Stimulated activated CD4-positive, alpha-beta T cell treated with anti-CD3 and anti-CD28 coated beads, Interleukin-15, amount 100 ng/mL, for 48 hours (primary cell): ENCODE data around the gene ZNF446.
"Not testable (repeated sequence)": the region's sequence is repeated elsewhere in the genome, so short reads cannot be mapped to it uniquely, and the experiment has no call there.

Source experiments
- DNase-seq, 2 donors: peaks; one replicate each; pipeline ENCODE4 v3.0.0-alpha.2; 2020; ENCODE audit warnings: low read depth in 2 of 2

ZNF446 gene

DNA sequence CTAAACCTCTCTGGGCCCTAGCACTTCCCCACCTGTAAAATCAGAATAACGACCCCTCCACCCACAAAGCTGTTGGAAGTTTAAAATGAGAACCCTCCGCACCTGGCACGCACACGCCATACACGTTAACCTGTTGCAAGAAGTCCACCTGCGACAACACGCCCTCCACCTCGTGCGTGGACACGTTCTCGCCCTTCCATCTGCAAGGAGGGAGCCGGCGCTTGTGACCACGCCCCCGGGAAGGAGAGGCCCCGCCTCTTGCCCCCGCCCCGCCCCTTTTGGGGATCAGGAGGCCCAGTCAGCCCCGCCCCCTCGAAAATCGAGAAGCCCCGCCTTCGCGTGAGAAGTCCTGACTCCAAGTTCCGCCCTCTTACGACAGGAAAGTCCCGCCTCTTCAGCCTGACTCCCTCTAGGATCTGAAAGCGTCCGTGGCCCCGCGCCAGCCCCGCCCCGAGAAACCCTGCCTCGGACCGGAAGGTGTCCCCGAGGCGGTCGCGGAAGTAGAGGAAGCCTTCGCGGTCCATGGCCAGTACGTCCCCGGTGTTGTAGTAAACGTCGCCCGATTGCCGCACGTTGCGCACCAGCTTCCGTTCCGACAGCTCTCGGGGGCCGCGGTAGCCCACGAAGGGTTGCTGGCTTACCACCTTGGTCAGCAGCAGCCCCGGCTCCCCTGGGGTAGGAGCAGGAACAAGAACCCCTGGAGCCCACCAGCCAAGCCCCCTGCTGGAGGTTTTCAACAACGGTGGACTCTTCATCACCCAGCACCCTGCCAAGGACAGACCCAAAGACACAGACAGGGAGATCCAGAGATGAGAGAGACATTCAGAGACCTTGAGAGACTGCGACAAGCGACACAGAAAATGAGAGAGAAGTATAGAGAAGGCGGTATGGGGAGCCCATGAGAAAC lies 23.1 kb downstream of the ZNF446 start:
- peak; percentile 99 to 100 for DNase-seq

DNA sequence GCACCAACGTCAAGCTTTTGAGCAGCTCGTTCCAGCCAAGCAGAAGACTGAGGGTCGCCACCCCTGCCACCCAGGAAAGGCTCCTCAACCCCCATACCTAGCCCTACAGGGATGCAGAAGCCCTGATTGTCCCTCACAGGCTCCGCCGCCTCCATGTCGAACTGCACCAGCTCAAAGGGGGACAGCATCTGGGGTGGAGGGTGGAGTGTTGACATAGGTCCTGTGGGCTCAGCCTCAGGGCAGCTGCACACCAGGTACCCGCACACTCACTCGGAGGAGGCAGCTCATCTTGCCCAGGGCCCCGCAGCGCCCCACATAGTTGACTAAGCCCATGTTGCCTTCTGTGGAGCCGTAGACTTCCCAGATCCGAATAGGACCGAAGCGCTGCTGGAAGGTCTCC lies 24.1 kb downstream of the ZNF446 start:
- no peak for DNase-seq

DNA sequence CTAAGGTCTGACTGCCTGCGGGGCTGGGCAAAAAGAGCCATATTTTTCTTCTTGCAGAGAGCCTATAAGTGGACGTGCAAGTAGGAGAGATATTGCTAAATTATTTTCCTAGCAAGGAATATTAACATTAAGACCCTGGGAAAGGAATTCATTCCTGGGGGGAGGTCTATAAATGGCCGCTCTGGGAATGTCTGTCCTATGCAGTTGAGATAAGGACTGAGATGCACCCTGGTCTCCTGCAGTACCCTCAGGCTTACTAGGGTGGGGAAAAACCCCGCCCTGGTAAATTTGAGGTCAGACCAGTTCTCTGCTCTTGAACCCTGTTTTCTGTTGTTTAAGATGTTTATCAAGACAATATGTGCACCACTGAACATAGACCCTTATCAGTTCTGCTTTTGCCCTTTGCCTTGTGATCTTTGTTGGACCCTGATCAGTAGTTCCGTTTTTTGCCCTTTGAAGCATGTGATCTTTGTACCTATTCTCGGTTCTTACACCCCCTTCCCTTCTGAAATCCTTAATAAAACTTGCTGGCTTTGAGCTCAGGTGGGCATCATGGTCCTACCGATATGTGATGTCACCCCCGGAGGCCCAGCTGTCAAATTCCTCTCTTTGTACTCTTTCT lies 31.6 kb downstream of the ZNF446 start:
- not testable (repeated sequence) for DNase-seq

DNA sequence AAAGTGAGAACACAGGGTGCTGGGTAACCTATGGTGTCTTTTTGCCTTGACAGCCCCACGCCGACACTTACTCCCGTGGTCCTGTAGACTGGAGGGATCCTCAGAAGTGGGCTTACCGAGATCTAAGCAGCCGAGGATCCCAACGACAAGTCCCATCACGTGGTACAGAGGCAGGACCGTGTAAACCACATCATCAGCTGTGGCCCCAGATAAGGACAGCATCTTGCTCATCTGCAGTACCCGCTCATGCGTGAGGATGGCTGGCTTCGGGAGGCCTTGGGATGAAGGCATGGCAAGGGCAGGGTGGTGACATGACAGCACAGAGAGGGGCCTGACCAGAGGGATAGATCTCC lies 33.6 kb downstream of the ZNF446 start:
- no peak for DNase-seq

DNA sequence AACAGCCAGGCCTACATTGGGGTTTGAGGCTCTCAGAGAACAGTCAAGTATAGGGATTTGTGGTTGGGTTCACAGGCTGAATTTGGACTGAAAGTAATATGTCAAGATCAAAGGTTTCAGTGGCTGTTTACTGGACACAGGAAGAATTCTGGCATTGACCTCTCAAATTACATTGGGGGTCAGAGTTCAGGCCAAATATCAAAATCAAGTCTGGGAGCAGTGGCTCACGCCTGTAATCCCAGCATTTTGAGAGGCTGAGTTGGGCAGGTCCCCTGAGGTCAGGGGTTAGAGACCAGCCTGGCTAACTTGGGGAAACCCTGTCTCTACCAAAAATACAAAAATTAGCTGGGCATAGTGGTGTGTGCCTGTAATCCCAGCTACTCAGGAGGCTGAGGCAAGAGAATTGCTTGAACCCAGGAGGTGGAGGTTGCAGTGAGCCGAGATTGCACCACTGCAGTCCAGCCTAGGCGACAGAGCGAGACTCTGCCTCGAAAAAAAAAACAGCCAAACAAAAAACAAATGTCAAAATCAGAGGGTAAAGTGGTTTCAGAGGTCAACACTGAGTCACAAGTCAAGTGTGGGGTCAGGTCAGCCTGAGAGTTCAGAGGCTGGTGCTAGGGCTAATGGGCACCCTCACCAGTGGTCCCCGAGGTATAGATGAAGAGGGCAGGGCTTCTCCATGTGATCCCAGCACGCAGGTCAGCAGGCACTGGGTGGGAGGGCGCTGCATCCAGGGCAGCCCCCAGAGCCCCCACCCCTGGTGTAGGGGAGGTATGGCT lies 34.1 kb downstream of the ZNF446 start:
- no peak for DNase-seq

DNA sequence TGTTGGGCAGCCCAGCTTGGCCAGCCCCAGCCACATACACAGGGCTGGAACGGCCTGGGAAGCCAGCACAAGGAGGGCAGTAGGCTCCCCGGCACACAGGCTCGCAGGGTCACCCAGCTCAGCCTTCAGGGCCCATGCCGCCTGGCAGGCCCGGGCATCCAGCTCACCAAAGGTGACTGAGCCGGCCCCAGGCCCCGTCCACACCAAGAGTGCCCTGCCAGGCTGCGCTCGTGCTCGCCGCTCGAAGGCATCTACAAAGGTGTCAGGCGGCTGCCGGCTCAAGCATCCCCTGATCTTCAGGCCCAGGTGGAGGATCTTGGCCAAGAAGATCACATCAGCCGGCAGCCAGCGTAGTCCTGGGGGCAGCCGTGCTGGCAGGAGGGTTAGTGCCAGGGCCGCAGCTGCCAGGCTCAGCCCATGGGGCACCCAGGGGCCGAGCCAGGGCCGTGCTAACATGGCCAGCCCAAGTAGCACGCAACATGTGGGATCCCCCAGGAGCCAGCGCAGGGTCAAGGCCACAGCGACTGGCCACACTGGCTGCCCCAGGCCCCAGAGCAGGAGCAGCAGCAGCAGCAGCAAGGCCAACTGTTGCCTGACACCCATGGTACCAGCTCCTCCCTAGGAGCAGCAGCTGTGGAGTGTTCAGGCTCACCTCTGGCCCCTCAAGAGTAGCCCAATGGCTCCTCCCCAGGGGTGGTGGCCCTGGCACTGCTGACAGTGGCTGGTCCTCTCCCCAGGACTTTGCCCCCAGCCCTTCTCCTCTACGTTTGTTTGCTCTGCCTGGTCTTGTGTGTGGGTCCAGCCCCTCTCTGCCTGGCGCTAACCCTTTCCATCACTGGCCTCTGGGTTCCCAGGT lies 35.4 kb downstream of the ZNF446 start, which contains the start of gene SLC27A5:
Gene SLC27A5 (minus strand): TSS at position 640 of the 856 bp plus-strand sequence. CDS start 37 bp downstream, at position 603.
- no peak for DNase-seq

DNA sequence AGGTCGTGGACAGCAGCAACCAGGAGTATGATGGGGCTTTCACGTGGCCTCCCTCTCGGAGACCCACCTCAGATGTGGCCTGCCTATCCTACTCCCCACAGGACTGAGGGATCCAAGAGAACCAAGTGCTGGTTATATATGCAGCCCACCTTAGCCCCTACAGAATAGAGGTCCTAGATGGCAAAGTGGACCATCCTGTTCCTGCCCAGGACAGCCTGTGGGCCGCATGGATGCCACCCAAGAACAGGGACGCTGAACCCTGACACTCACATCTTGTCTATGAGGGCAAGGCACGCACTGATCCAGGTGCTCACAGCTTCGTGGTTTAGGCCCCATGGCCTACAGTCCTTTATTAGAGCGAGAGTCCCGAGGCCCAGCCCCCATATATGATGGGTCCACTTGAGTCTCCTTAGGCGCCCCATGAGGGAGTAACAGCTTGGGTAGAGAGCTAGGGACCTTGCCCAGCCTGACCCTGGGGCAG lies 37.1 kb downstream of the ZNF446 start:
- DNase-seq: no peak

DNA sequence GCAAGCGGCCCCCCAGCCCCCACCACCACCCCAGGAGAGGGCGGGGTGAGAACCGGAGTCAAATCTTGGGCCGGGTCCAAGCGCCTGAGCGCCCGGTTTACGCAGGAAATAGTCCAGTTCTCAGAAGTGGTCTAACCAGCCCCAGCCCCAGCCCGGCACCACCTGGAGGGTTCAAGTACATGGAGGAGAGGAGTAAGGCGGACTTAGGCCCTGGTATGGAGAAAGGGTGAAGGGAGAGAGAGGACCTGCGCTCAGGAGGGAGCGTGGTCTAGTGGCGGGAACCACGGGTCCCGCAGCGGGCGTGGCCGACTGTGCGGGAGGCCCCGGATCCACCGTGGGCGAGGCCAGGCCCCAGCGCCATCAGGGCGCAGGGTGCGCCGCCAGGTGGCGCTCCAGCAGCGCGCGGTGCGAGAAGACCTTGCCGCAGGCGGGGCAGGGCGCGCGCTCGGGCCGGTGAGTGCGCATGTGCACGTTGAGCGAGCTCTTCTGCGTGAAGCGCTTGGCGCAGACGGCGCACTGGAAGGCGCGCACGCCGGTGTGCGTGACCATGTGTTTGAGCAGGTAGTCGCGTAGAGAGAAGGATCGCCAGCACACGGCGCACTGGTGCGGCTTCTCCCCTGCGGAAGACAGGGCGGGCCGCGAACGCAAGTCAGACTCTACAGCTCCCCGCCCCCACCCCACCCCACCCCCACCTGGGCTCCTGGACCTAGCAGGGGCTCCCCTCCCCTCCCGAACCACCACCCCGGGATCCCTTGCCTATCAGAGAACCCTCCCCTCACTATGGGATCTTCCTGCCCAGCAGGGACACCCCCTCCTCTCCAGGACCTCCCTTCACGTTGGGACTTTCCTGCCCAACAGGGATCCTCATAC lies 37.8 kb downstream of the ZNF446 start:
- peak; percentile 93 to 97 for DNase-seq

DNA sequence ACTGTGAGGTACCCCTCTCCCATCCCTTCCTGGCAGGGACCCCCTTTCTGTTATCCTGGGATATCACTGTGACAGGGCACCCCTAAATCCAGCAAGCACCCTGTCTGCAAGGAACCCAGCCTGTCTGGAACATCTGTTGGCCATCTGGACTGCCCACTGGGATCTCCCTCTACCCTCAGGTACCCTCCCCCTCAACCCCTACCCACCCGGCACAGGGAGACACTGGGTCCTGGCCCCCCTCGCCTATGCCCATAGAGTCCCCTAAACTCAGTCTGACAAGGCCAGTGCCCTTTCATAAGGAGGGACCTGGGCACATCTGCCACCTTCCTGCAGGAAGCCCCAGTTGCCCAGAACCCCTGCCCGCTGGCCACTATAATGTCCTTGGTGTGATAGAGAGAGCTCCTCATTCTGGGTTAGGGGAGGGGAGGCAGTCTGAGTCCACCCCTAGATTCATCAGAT lies 38.4 kb downstream of the ZNF446 start:
- no peak for DNase-seq

DNA sequence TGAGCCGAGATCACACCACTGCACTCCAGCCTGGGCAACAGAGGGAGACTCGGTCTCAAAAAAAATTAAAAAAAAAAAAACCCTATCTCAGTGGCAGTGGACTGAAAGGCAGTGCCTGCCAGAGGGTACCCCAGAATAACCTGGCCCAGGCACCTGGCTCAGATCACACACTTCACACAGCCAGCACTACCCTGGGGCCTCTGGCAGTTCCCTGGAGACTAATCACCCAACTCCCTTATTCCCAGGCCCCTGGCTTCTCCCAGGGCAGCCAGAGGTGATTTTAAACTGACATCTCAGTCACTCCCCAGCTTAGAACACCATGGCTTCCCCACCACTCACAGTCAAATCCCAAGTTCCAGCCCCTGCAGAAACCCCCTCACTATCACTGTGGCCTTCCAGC lies 39.1 kb downstream of the ZNF446 start:
- DNase-seq: no peak

DNA sequence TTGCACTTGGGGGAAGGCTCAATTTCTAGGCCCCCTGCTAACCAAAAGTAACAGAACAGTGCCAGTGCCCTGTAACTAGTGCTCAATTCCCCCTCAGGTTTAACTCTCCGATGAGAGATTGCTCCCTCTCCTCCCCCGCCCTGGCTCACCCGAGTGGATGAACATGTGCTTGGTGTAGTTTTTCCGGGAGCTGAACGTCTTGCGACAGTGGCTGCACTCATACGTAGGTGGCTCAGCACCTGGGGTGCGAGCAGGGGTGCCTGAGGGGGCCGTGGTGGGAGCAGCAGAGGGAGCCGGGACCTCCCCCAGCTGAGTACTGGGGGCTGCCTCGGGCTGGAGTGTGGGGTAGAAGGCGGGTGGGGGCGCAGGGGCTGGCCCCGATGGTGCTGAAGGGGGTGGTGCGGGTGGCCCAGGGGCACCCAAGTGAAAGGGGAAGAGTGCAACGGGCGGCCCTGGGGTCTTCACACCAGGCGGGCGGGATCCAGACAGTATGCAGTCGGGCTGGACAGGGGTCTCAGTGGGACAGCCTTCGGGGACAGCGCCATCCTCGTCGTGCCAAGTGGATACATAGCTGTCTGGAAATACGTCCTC lies 40.2 kb downstream of the ZNF446 start:
- DNase-seq: no peak

DNA sequence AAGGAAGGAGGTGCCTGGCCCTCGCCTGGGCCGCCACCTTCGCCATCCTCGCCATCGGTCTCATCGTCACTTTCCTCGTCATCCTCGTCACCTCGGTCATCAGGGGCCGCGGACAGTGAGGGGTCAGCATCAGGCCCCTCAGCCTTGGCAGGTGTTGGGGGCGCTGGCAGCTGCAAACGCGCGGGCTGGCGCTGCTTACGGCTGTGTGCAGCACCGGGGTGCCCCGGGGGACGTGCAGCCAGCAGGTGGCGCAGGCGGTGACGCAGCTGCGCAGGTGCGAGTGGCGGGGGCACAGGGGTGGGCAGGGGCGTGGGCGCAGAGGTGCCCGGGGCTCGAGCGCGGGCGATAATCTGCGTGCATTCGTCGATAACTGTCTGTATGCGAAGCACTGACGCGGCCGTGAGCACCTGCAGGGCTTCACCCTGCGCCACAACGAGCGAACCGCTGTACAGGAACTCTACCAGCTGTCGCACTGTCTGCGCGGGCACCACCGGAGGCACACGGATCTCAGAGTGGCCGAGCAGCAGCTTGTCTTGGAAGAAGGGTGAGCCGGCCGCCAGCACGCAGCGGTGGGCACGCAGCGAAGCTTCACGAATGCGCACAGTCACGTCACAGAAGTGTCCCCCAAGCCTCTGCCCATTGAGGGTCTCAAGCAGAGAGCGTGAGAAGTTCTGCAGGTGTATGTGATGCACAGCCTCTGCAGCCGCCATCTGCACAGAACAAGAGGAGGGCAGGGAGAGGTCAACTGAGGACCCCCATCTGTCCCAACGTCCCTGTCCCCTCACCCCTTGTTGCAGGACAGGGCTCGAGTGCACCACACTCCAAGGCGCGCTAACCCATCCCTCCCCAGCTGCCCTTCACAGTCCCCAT lies 41.0 kb downstream of the ZNF446 start:
- no peak for DNase-seq

DNA sequence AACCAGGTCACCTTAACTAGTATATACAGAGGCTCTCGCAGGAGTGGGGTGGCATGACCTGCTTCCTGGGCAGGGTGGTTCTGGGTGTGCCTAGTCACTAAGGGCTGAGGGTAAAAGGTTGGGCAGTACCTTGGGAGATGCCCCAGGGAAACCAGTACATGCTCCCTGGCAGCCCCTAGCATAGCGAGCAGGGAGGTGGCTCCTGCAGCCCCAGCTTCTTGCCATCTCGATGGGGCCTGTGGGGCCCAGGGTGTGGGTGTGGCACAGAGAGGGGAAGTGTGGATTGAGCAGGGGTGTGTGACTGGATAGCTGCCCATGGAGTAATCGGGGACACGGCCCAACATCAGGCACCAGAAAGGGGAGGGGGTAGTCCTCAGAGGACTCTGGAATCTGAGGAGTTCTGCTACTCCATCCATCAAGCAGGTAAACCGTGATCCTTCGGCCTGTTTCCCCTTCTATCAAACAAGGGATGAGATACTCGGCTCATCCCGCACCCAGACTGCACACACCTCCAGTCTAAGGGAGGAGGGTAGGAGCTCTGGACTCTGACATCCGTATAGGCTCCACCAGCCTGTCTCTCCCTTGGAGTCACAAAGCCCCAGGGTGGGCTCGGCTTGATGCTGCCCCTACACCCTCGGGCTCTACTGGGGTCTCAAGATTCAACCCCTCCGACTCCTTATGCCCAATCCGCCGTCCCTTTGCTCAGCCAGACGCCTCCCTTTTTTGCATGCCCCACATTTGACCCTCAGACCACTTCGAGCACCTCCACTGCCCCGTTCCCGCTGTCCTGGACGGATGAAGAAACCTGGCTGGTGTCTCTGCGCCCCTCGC lies 42.3 kb downstream of the ZNF446 start:
- DNase-seq: no peak

DNA sequence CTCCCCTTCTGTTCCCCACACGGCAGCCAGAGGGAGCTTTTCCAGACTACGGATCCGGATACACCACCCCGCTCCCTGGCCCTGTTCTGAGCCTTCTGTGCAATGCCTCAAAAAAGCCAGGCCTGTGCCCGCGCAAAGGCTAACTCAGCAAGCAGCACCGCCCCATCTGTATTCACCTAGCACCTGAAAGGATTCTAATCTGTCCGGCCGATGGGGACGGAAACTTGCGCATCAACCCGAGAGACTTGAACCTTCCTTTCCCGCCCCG lies 42.9 kb downstream of the ZNF446 start:
- peak in 1 of 2 donors; percentile 47 for DNase-seq

DNA sequence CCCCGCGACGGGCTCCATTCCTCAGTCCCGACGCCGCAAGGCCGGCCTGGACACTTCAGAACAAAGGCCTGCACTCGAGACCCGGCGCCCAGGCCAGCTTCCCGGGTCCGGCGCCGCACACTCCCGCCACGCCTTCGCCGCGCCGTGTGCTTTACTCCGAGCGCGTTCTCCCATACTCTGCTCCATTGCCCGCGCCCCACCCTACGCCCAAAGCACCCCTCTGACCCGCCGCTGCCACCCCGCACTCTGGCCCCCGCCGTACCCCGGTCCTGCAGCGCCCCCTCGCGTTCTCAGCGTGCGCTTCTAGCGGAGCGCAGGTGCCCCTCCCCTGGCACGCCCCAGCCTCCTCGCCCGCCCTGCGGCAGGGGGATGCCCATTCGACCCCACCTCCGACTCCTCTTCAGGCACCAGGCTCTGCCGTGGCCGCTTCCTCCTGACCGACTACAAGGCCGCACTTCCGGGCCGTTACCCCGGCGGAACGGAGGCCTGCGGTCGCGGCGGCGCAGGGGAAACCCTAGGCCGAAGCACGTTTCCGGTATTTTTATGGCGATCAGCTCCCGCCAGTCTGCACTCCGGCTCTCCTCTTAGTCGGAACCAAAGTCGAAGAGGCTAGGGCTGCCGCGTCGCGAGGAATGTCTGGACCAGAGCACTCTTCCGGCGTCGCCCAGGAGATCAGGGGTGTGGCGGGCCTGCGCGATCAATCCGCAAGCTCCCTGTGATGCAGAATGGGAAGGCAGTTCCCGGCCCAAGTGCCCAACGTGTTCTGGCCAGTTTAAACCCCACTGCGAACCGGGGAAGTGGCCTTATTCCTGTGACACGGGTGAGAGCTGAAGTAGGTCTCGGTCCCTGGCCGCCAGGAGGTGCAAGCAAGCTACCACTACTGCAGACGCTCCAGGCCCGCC lies 43.5 kb downstream of the ZNF446 start, which contains the start of gene ZBTB45:
Gene ZBTB45 (minus strand): TSS at position 456 of the 902 bp plus-strand sequence. CDS start 2,137 bp downstream, outside the sequence.
- DNase-seq: peak; percentile 88 to 90

DNA sequence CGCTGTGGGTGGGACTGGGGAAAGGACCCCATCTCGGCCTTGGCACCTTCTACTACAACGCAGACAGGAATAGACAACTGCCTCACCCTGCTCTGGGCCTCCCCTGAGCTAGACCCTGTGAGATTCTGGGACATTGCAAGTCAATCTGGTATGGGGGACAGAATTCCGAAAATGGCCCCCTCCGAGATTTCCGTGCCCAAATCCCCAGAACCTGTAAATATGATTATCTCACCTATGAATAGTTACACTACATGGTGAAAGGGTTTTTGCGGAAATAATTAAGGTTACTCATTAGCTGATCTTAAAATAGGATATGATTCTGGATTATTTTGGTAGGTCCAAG lies 44.1 kb downstream of the ZNF446 start:
- no peak for DNase-seq

DNA sequence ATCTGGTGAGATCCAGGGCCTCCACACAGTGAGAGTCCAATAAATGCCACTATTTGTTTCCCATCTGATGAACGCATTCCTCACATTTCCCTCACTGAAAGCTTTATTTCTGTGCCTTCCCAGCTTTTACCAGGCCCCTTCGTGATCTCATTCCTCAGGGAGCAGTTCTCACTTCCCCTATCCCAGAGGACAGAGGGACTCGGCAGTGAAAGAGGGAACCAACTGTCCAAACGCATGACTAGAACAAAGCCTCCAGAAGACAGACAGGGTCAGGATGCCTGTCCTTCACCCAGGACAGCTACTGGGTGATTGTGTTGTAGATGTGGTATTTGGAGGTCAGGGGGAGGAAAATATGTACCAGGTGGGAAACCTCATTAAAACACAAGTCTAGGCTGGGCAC lies 45.5 kb downstream of the ZNF446 start:
- DNase-seq: no peak
